OCI-LY7 (cell line): Measurements from ENCODE around the gene KAZN. TPM values are rescaled to one million over a fixed set of nuclear protein-coding genes. Genes with fewer than 3 reads are reported as not detected.

Experiments used
- BruUV-seq: library from RNA; stranded (reverse); fragments of 400-500 nt; replicated peaks from 2 replicates; lab custom pipeline; 2021; lab: Mats Ljungman, UMichigan
- CTCF ChIA-PET: fragments of 300-600 bp; sonication (Branson Sonifier 250); formaldehyde crosslinking; loops from one replicate; lab custom pipeline; 2022; ENCODE audit warnings: antibody characterized with exemption; ENCODE audit not compliant: unreplicated experiment; lab: Charles Lee
- POLR2A ChIA-PET: fragments of 300-600 bp; sonication (Branson Sonifier 250); formaldehyde crosslinking; loops from one replicate; lab custom pipeline; 2022; ENCODE audit warnings: antibody characterized with exemption; lab: Charles Lee
- DNase-seq: peaks from one replicate; pipeline ENCODE4 v3.0.0-alpha.2; 2015; ENCODE audit warnings: low spot score
- H2AFZ ChIP-seq: fragments of 200-600 bp; sonication (generic), shearing (Covaris generic); 2 replicates; pipeline ENCODE4 v1.6.1; 2014; ENCODE audit warnings: mild to moderate bottlenecking, antibody characterized with exemption, low read length, moderate library complexity
- H3K27ac ChIP-seq: fragments of 200-600 bp; sonication (generic); 2 replicates; pipeline ENCODE4 v1.5.1; 2014; ENCODE audit warnings: mixed run types, low read depth, mild to moderate bottlenecking, moderate library complexity, low read length, inconsistent platforms; ENCODE audit not compliant: poor library complexity, severe bottlenecking
- H3K36me3 ChIP-seq: fragments of 200-600 bp; sonication (generic); 2 replicates; pipeline ENCODE4 v1.6.1; 2014; ENCODE audit warnings: mild to moderate bottlenecking, antibody characterized with exemption, low read length, moderate library complexity, mixed read lengths; ENCODE audit not compliant: insufficient read depth
- H3K4me1 ChIP-seq: fragments of 200-600 bp; sonication (generic); 2 replicates; pipeline ENCODE4 v1.5.1; 2014; ENCODE audit warnings: mild to moderate bottlenecking, low read length; ENCODE audit not compliant: insufficient read depth, poor library complexity, severe bottlenecking
- H3K4me2 ChIP-seq: fragments of 200-600 bp; sonication (generic); 2 replicates; pipeline ENCODE4 v1.6.1; 2014; ENCODE audit warnings: mild to moderate bottlenecking, low read length
- H3K4me3 ChIP-seq: fragments of 200-600 bp; sonication (generic); 2 replicates; pipeline ENCODE4 v1.5.1; 2014; ENCODE audit warnings: mild to moderate bottlenecking, low read depth, low read length; ENCODE audit not compliant: poor library complexity, severe bottlenecking
- H3K79me2 ChIP-seq: fragments of 200-600 bp; sonication (generic); 2 replicates; pipeline ENCODE4 v1.6.1; 2016; ENCODE audit warnings: low read depth, mild to moderate bottlenecking, low read length, moderate library complexity, mixed read lengths; ENCODE audit not compliant: insufficient read depth
- H3K9me2 ChIP-seq: fragments of 200-600 bp; sonication (generic); 2 replicates; pipeline ENCODE4 v1.6.1; 2016; ENCODE audit warnings: mild to moderate bottlenecking, low read length, mixed read lengths; ENCODE audit not compliant: insufficient read depth
- H3K9me3 ChIP-seq: fragments of 200-600 bp; sonication (generic); 2 replicates; pipeline ENCODE4 v1.6.1; 2014; ENCODE audit warnings: mild to moderate bottlenecking, mixed run types, low read length, mixed read lengths
- H4K20me1 ChIP-seq: fragments of 200-600 bp; sonication (generic); 2 replicates; pipeline ENCODE4 v1.6.1; 2014; ENCODE audit warnings: mild to moderate bottlenecking, antibody characterized with exemption, low read length, moderate library complexity, mixed read lengths; ENCODE audit not compliant: insufficient read depth
- CTCF ChIP-seq: fragments of 200-600 bp; sonication (generic); conservative IDR thresholded peaks from 2 replicates; pipeline ENCODE4 v1.5.1; 2014; ENCODE audit warnings: mild to moderate bottlenecking, antibody characterized with exemption, low read length, moderate library complexity, mixed read lengths
- EZH2phosphoT487 ChIP-seq: fragments of 200-600 bp; sonication (generic); IDR thresholded peaks from 2 replicates; pipeline ENCODE4 v1.6.1; 2018; ENCODE audit warnings: low read depth, borderline replicate concordance, mild to moderate bottlenecking, mixed run types, antibody characterized with exemption, low read length, moderate library complexity, mixed read lengths
- intact Hi-C: fragments of 100-400 bp; cut with micrococcal nuclease; formaldehyde crosslinking; loops from one replicate; pipeline ENCODE4 v1.10.0; 2022; ENCODE audit not compliant: unreplicated experiment
- total RNA-seq, 2 experiments: library from RNA; depleted of rRNA in 1 of 2; stranded (reverse); fragments of >200 nt in 1 of 2; shearing (Covaris generic) in 1 of 2; gene quantifications; 2 replicates each; pipeline ENCODE4 v1.2.3, GENCODE V29; 2014 to 2022

KAZN gene
- total RNA-seq, 2 experiments from 2014 or later: 0.40 to 2.4 TPM

GRCh38 chr1:15068997-15069396, 470.5 kb downstream of the KAZN start:
- Histone ChIP-seq H3K36me3 (no peaks in the 10 kb centered on the region), H3K4me3 (no peak overlapping the region), H3K9me3 (no peaks in the 10 kb centered on the region), H3K4me2 (no peak overlapping the region), H2AFZ (no peak overlapping the region), H3K4me1 (no peaks in the 10 kb centered on the region), H3K27ac (no peak overlapping the region), H4K20me1 (no peaks in the 10 kb centered on the region), H3K9me2 (no peaks in the 10 kb centered on the region), H3K79me2 (no peaks in the 10 kb centered on the region)
- intact Hi-C loops: no loop called here
- BruUV-seq: no TSS peak
- POLR2A ChIA-PET: no interaction called here
- CTCF ChIA-PET: no interaction called here
- DNase-seq: no peak
- no peak for TF ChIP-seq CTCF

- no peak for TF ChIP-seq CTCF
- TF ChIP-seq EZH2phosphoT487: no peak
- POLR2A ChIA-PET: no interaction called here
- no peak for DNase-seq
These were observed 471.8 kb downstream of the KAZN start for GRCh38 chr1:15070145-15070748.

GRCh38 chr1:15071936-15072335, 473.5 kb downstream of the KAZN start:
- intact Hi-C loops: no loop called here
- Histone ChIP-seq H4K20me1 (no peaks in the 10 kb centered on the region), H2AFZ (no peak overlapping the region), H3K9me3 (no peaks in the 10 kb centered on the region), H3K36me3 (no peaks in the 10 kb centered on the region), H3K27ac (no peak overlapping the region), H3K79me2 (no peaks in the 10 kb centered on the region), H3K4me2 (no peak overlapping the region), H3K9me2 (no peaks in the 10 kb centered on the region), H3K4me1 (no peaks in the 10 kb centered on the region), H3K4me3 (no peak overlapping the region)
- BruUV-seq: no TSS peak
- DNase-seq: no peak
- no peak for TF ChIP-seq CTCF
- no peak for TF ChIP-seq EZH2phosphoT487
- CTCF ChIA-PET: no interaction called here
- POLR2A ChIA-PET: interaction anchor here (0.6 kb wide), 2 partner anchors 15 to 1050 kb away, joined by 3 to 4 read pairs; no protein-coding TSS in a partner anchor

More at GRCh38 chr1:15070145-15070748, 471.8 kb downstream of the KAZN start:
- Histone ChIP-seq H3K9me2 (no peaks in the 10 kb centered on the region), H3K36me3 (no peaks in the 10 kb centered on the region), H2AFZ (no peak overlapping the region), H3K79me2 (no peaks in the 10 kb centered on the region), H4K20me1 (no peaks in the 10 kb centered on the region), H3K4me1 (no peaks in the 10 kb centered on the region), H3K9me3 (no peaks in the 10 kb centered on the region), H3K4me3 (no peak overlapping the region), H3K4me2 (no peak overlapping the region), H3K27ac (no peak overlapping the region)
- BruUV-seq: no TSS peak
- CTCF ChIA-PET: no interaction called here
- intact Hi-C loops: no loop called here
